Measurements from ENCODE around the gene GBGT1.
A peak's percentile ranks its signal among the peaks of the same experiment; 100 is the strongest.

Gene GBGT1

GRCh38 chr9:133167769-133168168 lies 4.1 kb upstream of the GBGT1 start:
- DNase-seq (ENCODE audit: low read depth): no peak
- no peak overlapping the region for H3K4me3 ChIP-seq (ENCODE audit: low read depth, low read length)

DNA sequence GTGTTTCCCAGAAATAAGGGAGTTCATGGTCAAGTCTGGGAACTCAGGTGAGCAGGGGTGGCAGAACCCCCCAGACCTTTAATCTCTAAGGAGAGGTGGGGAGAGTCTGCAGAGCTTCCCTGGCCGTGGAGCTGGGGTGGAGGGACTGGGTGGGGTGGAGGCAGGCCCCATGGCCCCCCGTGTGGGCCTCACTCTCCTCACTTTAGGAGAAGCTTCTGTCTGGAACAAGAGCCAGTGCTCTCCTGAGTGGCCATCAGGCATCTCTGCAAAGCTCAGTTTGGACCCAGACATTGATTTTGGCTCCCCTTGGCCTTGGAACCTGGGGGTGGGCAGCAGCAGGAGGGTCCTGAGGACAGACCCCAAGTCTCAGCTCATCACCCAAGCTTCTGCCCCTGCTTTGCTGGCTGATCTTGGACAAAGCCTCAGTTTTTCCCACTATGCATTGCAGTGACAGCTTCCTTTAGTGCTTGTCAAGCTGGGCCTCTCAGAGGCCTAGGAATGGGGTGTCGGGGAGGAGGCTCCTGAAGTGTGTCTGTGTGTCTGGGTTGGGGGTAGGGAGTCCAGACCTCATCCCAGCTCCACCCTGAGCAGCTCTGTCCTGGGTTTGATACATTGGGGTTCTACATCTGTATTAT lies 3.5 kb upstream of the GBGT1 start:
- no peak for DNase-seq (ENCODE audit: low read depth)
- H3K4me3 ChIP-seq (ENCODE audit: low read depth, low read length): no peak overlapping the region

GRCh38 chr9:133166392-133166791 lies 2.7 kb upstream of the GBGT1 start:
- H3K4me3 ChIP-seq (ENCODE audit: low read depth, low read length): no peak overlapping the region
- no peak for DNase-seq (ENCODE audit: low read depth)

GRCh38 chr9:133165452-133165730 lies 1.7 kb upstream of the GBGT1 start:
- no peak for DNase-seq (ENCODE audit: low read depth)
- no peak overlapping the region for H3K4me3 ChIP-seq (ENCODE audit: low read depth, low read length)

- H3K4me3 ChIP-seq (ENCODE audit: low read depth, low read length): peak overlapping the region; percentile 55
- no peak for DNase-seq (ENCODE audit: low read depth)
Observed at GRCh38 chr9:133164191-133164590, 477 bp upstream of the GBGT1 start.

- peak overlapping the region; percentile 55 for H3K4me3 ChIP-seq (ENCODE audit: low read depth, low read length)
- DNase-seq (ENCODE audit: low read depth): no peak
Observed at GRCh38 chr9:133162861-133163503, 732 bp downstream of the GBGT1 start.

DNA sequence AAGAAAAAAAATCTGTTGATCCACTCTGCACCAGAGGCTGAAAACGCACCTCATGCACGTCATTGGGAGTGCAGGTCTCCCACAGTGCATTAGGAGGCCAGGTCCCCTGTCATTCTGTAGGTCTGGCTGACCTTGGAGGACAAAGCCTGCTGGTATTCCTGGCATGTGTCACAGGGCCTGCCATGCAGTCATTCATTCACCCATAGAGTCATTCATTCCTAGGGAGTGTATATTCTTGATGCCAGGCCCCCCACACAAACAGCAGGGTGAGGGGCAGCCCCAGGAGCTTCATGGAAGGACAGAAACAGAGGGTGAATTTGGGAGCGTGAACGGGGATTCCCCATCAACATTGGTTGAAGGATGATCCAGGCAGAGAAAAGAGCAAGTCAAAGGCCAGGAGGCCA lies 2.2 kb downstream of the GBGT1 start:
- DNase-seq (ENCODE audit: low read depth): no peak
- no peak overlapping the region for H3K4me3 ChIP-seq (ENCODE audit: low read depth, low read length)

GRCh38 chr9:133160742-133161546 lies 2.8 kb downstream of the GBGT1 start:
- H3K4me3 ChIP-seq (ENCODE audit: low read depth, low read length): no peak overlapping the region
- DNase-seq (ENCODE audit: low read depth): no peak

DNA sequence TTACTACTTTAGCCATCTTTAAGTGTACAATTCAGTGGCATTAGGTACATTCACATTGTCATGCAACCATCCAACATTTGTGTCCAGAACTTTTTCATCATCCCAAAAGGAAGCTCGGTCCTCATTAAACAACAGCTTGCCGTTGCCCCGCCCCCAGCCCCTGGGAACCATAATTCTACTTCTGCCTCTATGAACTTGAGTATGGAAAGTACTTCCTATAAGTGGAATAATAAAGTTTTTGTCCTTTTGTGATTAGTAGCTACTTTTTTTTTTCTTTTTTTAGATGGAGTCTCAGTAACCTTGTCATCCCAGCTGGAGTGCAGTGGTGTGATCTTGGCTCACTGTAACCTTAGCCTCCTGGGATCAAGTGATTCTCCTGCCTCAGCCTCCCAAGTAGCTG lies 5.0 kb downstream of the GBGT1 start:
- DNase-seq (ENCODE audit: low read depth): no peak

GRCh38 chr9:133155156-133155555 lies 8.6 kb downstream of the GBGT1 start:
- DNase-seq (ENCODE audit: low read depth): no peak
- H3K4me3 ChIP-seq (ENCODE audit: low read depth, low read length): no peak overlapping the region

More for the DNA sequence above, 5.0 kb downstream of the GBGT1 start:
- H3K4me3 ChIP-seq (ENCODE audit: low read depth, low read length): no peak overlapping the region

GRCh38 chr9:133154097-133154989 lies 9.4 kb downstream of the GBGT1 start:
- no peak overlapping the region for H3K4me3 ChIP-seq (ENCODE audit: low read depth, low read length)
- no peak for DNase-seq (ENCODE audit: low read depth)

GRCh38 chr9:133153227-133154096 lies 10.3 kb downstream of the GBGT1 start:
- H3K4me3 ChIP-seq (ENCODE audit: low read depth, low read length): no peak overlapping the region
- DNase-seq (ENCODE audit: low read depth): no peak

DNA sequence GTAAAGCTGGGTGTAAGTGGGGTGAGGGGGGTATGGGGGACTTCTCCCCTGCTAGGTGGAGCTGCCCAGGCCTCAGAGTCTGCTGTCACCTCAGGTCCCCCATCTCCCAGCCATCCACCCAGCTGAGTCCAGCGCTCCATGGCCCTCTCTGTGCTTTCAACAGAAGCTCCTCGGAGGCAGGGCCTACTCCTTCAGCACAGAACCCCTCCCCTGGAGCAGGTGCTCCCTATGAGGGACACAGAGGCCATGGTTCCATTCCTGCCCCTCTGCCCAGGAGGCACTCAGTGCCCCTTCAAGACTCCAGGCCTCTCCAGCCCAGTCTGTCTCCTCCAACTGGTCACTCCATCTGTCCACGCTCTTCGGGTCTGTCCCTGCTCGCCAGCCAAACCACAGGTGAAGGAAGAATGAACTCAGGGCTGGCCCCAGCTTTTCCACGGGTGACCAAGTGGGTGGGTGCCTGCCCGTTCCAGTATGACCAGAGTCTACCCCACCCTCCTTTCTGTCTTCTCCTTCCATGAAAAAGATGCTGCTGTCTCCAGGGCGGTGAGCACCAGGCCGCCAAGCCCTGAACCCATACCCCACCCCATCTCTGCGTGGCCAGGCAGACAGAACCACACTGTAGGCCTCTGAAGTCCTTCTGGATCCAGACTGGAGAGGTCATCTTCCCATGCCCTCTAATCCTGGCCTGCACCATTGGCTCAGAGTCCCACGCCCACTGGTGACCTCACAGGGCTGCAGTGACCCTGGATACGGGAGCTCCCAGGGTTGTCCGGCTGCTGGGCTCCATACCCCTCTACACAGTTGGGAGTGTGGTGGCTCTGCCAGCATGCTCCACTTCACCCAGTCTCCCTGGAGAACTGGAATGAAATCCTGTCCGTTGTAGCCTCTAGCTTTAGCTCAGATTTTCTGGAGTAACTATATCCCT lies 11.9 kb downstream of the GBGT1 start:
- DNase-seq (ENCODE audit: low read depth): no peak
- no peak overlapping the region for H3K4me3 ChIP-seq (ENCODE audit: low read depth, low read length)

DNA sequence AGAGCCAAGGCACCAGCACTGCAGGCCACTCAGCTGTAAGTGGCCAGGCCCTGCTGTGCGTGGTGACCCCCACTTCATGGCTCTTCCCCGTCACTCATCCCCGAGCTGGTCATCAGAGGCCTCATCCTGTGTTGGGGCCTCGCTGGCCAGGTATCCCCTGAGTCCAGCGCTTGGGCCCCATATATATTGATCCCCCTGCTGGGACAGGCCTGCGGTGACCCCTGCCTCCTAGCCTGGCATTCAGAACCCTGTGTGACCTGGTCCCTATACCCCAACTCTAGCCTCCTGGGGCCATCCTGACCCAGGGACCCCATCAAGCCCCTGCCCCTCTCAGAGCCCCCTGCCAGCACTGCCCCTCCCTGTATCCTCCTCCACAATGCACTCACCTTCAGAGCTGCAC lies 12.7 kb downstream of the GBGT1 start:
- no peak overlapping the region for H3K4me3 ChIP-seq (ENCODE audit: low read depth, low read length)
- no peak for DNase-seq (ENCODE audit: low read depth)

DNA sequence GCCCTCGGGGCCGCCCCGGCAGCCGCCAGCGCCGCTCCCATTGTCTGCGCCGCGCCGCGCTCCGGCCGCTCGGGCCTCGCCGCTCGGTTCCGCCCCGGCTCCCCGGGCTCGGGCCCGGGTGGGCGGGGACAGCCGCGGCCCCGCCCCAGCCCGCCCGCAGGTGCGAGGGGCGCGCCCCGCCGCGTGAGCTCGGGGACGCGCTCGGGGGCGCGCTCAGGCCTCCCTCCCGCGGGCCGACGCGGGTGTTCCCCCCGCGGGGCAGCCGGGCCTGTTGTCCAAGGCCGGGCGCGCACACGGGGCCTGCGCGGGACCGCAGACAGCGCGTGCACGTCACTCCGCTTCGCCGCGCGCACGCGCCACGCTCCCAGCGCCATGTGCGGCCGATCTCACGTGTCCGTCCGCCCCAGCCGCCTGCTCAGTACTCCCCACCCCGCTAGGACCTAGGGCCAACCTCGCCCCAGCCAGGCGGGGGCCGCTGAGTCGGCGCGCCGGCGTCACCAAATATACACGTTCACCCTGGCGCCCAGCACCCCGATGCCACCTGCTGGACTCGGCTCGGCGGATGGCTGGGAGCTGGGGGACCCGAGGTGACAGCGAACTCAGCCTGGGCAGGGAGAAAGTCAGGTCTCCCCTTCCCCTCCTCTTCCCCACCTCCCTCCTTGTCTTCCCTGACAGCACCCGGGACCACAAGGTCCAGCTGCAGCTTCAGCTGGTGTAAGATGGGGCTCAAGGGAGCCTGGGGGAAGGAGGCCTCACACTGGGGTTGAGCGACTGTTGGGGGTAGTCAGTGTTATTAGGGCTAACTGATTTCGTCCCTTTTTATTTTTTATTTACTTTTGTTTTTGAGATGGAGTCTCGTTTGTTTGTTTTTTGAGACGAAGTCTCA lies 14.3 kb downstream of the GBGT1 start:
- H3K4me3 ChIP-seq (ENCODE audit: low read depth, low read length): peak overlapping the region; percentile 79
- DNase-seq (ENCODE audit: low read depth): peak; percentile 50

DNA sequence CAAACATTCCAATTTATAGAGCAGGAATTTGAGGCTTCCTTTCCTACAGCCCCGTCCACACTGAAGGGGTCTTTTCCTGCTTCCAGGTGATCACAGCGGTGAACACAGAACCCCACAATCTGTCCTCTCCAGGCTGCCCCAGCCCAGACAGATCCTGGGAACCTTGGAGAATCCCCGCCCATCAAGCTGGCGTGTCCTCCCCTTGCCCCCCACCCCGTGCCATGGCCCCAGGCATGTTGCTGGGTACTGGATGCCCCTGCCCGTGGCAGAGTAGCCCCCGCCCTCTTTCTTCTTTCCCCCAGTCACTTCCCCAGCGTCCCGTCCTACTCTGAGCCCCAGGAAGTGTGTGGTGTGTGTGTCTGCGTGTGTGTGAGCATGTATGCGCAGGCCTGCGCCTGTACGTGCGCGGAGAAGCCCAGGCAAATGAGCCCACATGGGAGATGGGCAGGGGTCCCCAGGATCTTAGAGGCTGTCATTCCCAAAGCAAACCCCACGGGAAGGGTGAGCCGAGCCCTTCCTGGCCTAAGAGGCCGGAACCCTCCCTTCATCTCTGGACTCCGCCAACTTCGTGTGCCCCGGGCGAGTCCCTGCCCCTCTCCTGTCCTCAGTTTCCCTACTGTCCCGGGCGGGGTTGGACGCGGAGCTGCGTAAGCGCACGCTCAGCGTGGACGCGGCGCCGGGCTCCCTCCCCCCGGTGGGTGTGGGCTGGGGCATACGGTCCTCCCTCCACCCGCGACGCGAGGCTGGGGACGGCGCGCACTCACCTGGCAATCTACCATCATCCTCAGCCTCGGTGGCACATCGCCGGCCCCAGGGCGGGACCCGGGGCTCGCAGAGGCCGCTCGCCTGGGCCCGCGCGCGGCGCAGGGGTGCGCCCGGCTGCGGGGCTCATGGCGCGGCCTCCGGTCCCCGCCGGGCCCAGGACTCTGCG lies 15.2 kb downstream of the GBGT1 start:
- DNase-seq (ENCODE audit: low read depth): no peak
- peak overlapping the region; percentile 79 for H3K4me3 ChIP-seq (ENCODE audit: low read depth, low read length)
